Measurements from ENCODE around the gene FAF2.
"Not testable (repeated sequence)": the region's sequence is repeated elsewhere in the genome, so short reads cannot be mapped to it uniquely, and the experiment has no call there.

FAF2 gene

GRCh38 chr5:176416965-176417364 is 31.2 kb upstream of the FAF2 start:
- no peak for DNase-seq (ENCODE audit: low read depth)

- DNase-seq (ENCODE audit: low read depth) = no peak
Measured at GRCh38 chr5:176418251-176418650, 29.9 kb upstream of the FAF2 start.

GRCh38 chr5:176420086-176420485 is 28.1 kb upstream of the FAF2 start:
- DNase-seq (ENCODE audit: low read depth) = no peak

- DNase-seq (ENCODE audit: low read depth) = no peak
Measured at GRCh38 chr5:176420972-176421544, 27.1 kb upstream of the FAF2 start.

- no peak for DNase-seq (ENCODE audit: low read depth)
Measured at GRCh38 chr5:176424181-176424580, 24.0 kb upstream of the FAF2 start.

- DNase-seq (ENCODE audit: low read depth) = peak; percentile 17
Measured at GRCh38 chr5:176425138-176425537, 23.0 kb upstream of the FAF2 start.

GRCh38 chr5:176425791-176426190 is 22.4 kb upstream of the FAF2 start:
- DNase-seq (ENCODE audit: low read depth) = no peak

GRCh38 chr5:176426876-176427275 is 21.3 kb upstream of the FAF2 start:
- no peak for DNase-seq (ENCODE audit: low read depth)

GRCh38 chr5:176427971-176428370 is 20.2 kb upstream of the FAF2 start:
- DNase-seq (ENCODE audit: low read depth) = peak; percentile 62

- DNase-seq (ENCODE audit: low read depth) = no peak
Measured at GRCh38 chr5:176429972-176430371, 18.2 kb upstream of the FAF2 start.

- DNase-seq (ENCODE audit: low read depth) = no peak
Measured at GRCh38 chr5:176432707-176433106, 15.5 kb upstream of the FAF2 start.

- DNase-seq (ENCODE audit: low read depth) = peak; percentile 68
Measured at GRCh38 chr5:176436656-176437055, 11.5 kb upstream of the FAF2 start.

- DNase-seq (ENCODE audit: low read depth) = peak; percentile 89
Measured at GRCh38 chr5:176438959-176439757, 9.0 kb upstream of the FAF2 start.

- DNase-seq (ENCODE audit: low read depth) = no peak
Measured at GRCh38 chr5:176440927-176441706, 7.1 kb upstream of the FAF2 start.

GRCh38 chr5:176441921-176442323 is 6.3 kb upstream of the FAF2 start:
- peak; percentile 56 for DNase-seq (ENCODE audit: low read depth)

GRCh38 chr5:176442911-176443310 is 5.3 kb upstream of the FAF2 start:
- not testable (repeated sequence) for DNase-seq (ENCODE audit: low read depth)

- no peak for DNase-seq (ENCODE audit: low read depth)
Measured at GRCh38 chr5:176444742-176445141, 3.4 kb upstream of the FAF2 start.

GRCh38 chr5:176446028-176446665 is 2.0 kb upstream of the FAF2 start:
- DNase-seq (ENCODE audit: low read depth) = no peak

GRCh38 chr5:176446884-176447590 is 1.1 kb upstream of the FAF2 start:
- DNase-seq (ENCODE audit: low read depth) = no peak

GRCh38 chr5:176447591-176447977 is 601 bp upstream of the FAF2 start:
- no peak for DNase-seq (ENCODE audit: low read depth)

GRCh38 chr5:176450077-176450476 is 1.9 kb downstream of the FAF2 start:
- DNase-seq (ENCODE audit: low read depth) = no peak

Data from EH (cell line).